HFFc6 (cell line): Measurements from ENCODE around the gene OCRL. TPM values are rescaled to one million over a fixed set of nuclear protein-coding genes. Genes with fewer than 3 reads are reported as not detected.

Experiments used
- DNase-seq: peaks from one replicate; pipeline ENCODE4 v3.0.0-alpha.2; 2018
- H3K27ac Mint-ChIP-seq: 2 replicates; pipeline ENCODE4 v1.8.0; 2020; ENCODE audit warnings: mild to moderate bottlenecking, mixed read lengths
- H3K27me3 Mint-ChIP-seq: 2 replicates; pipeline ENCODE4 v1.8.0; 2021; ENCODE audit warnings: mild to moderate bottlenecking, moderate library complexity, mixed read lengths; ENCODE audit not compliant: insufficient read depth
- H3K36me3 Mint-ChIP-seq: 2 replicates; pipeline ENCODE4 v1.8.0; 2021; ENCODE audit warnings: low read depth, mixed read lengths
- H3K4me1 Mint-ChIP-seq: 2 replicates; pipeline ENCODE4 v1.8.0; 2020; ENCODE audit warnings: low read depth, mixed read lengths
- H3K4me3 Mint-ChIP-seq: 2 replicates; pipeline ENCODE4 v1.8.0; 2020; ENCODE audit warnings: mild to moderate bottlenecking, moderate library complexity, mixed read lengths
- H3K9me3 Mint-ChIP-seq: 2 replicates; pipeline ENCODE4 v1.8.0; 2020; ENCODE audit warnings: mild to moderate bottlenecking, mixed read lengths
- CTCF ChIP-seq: fragments of 200-600 bp; sonication (generic); IDR thresholded peaks from 2 replicates; pipeline ENCODE4 v1.5.0; 2021; ENCODE audit warnings: antibody characterized with exemption, mild to moderate bottlenecking
- total RNA-seq, 6 experiments: library from RNA; stranded (reverse); fragmentation: NEBNext Ultra II Directional; extraction: Animal tissue kit (Norgen Biotek cat#: 25700); gene quantifications; 2 replicates in 1 of 6; 3 replicates in 5 of 6; pipeline ENCODE4 v1.2.3, GENCODE V29; 2021

OCRL gene
- total RNA-seq, 6 experiments from 2014 or later = 28.5 to 35.2 (median 30.5) TPM

- no peak for DNase-seq
- H3K9me3 Mint-ChIP-seq = no peaks in the 10 kb centered on the region
- peaks cover 2% of the 10 kb centered on the region; the same call in 1 of the 2 replicates for H3K27me3 Mint-ChIP-seq
- TF ChIP-seq CTCF = no peak
- H3K36me3 Mint-ChIP-seq = 0 out of 2 replicates have a peak, but pooled peaks cover 5% of the 10 kb centered on the region
- peaks cover 9% of the 10 kb centered on the region for H3K4me1 Mint-ChIP-seq
- no peak overlapping the region for H3K4me3 Mint-ChIP-seq
- no peak overlapping the region for H3K27ac Mint-ChIP-seq
Observed at GRCh38 chrX:129596077-129596476, 56.0 kb downstream of the OCRL start.

GRCh38 chrX:129597905-129598304 lies 57.8 kb downstream of the OCRL start:
- Mint-ChIP-seq H3K4me3 (no peak overlapping the region), H3K36me3 (no peaks in the 10 kb centered on the region), H3K9me3 (no peaks in the 10 kb centered on the region), H3K4me1 (peaks cover 5% of the 10 kb centered on the region), H3K27ac (no peak overlapping the region), H3K27me3 (peaks cover 2% of the 10 kb centered on the region; the same call in 1 of the 2 replicates)
- TF ChIP-seq CTCF = no peak
- DNase-seq = no peak

GRCh38 chrX:129599499-129599898 lies 59.4 kb downstream of the OCRL start:
- Mint-ChIP-seq H3K4me1 (peaks cover 9% of the 10 kb centered on the region), H3K36me3 (no peaks in the 10 kb centered on the region), H3K9me3 (no peaks in the 10 kb centered on the region), H3K27me3 (peaks cover 2% of the 10 kb centered on the region; the same call in 1 of the 2 replicates), H3K27ac (no peak overlapping the region), H3K4me3 (no peak overlapping the region)
- DNase-seq = no peak
- no peak for TF ChIP-seq CTCF

GRCh38 chrX:129599996-129600395 lies 59.9 kb downstream of the OCRL start:
- Mint-ChIP-seq H3K4me1 (peaks cover 9% of the 10 kb centered on the region), H3K9me3 (no peaks in the 10 kb centered on the region), H3K27ac (no peak overlapping the region), H3K27me3 (peaks cover 2% of the 10 kb centered on the region; the same call in 1 of the 2 replicates), H3K4me3 (no peak overlapping the region), H3K36me3 (no peaks in the 10 kb centered on the region)
- TF ChIP-seq CTCF = no peak
- no peak for DNase-seq

GRCh38 chrX:129600981-129601424 lies 60.9 kb downstream of the OCRL start:
- Mint-ChIP-seq H3K27ac (no peak overlapping the region), H3K9me3 (no peaks in the 10 kb centered on the region), H3K27me3 (peaks cover 2% of the 10 kb centered on the region; the same call in 1 of the 2 replicates), H3K36me3 (no peaks in the 10 kb centered on the region), H3K4me1 (peaks cover 15% of the 10 kb centered on the region), H3K4me3 (no peak overlapping the region)
- peak; percentile 76 for TF ChIP-seq CTCF
- DNase-seq = no peak

GRCh38 chrX:129606918-129607317 lies 66.9 kb downstream of the OCRL start:
- H3K9me3 Mint-ChIP-seq = no peaks in the 10 kb centered on the region
- H3K4me3 Mint-ChIP-seq = peak overlapping the region; percentile 6
- no peaks in the 10 kb centered on the region for H3K36me3 Mint-ChIP-seq
- H3K27me3 Mint-ChIP-seq = no peaks in the 10 kb centered on the region; the same call in 1 of the 2 replicates
- peak; percentile 8 for DNase-seq
- H3K27ac Mint-ChIP-seq = no peak overlapping the region
- H3K4me1 Mint-ChIP-seq = peaks cover 23% of the 10 kb centered on the region
- peak; percentile 81 for TF ChIP-seq CTCF
